Activated CD8-positive, alpha-beta T cell treated with anti-CD3 and anti-CD28 coated beads for 36 hours (primary cell): ENCODE results near the gene CSPG4. TPM values are rescaled to one million over a fixed set of nuclear protein-coding genes. Genes with fewer than 3 reads are reported as not detected.
"Not testable (repeated sequence)": the region's sequence is repeated elsewhere in the genome, so short reads cannot be mapped to it uniquely, and the experiment has no call there.

Experiments used
- ATAC-seq: fragments of 200-7000 bp; cut with Tn5 transposase; one replicate; pipeline ENCODE4 v1.10.0; 2021; ENCODE audit warnings: mild to moderate bottlenecking, moderate library complexity
- CTCF ChIA-PET: fragments of 350-600 bp; sonication (Branson Sonifier 250); formaldehyde crosslinking; loops from one replicate; lab custom pipeline; 2021; ENCODE audit warnings: antibody characterized with exemption; lab: Charles Lee
- POLR2A ChIA-PET: fragments of 350-600 bp; sonication (Branson Sonifier 250); formaldehyde crosslinking; loops from one replicate; lab custom pipeline; 2021; ENCODE audit warnings: antibody characterized with exemption; lab: Charles Lee
- DNase-seq: peaks from one replicate; pipeline ENCODE4 v3.0.0-alpha.2; 2020
- H3K27ac Mint-ChIP-seq: one replicate; pipeline ENCODE4 v1.8.0; 2021; ENCODE audit warnings: mild to moderate bottlenecking, mixed read lengths
- H3K27me3 Mint-ChIP-seq: one replicate; pipeline ENCODE4 v1.8.0; 2021; ENCODE audit warnings: mixed read lengths
- H3K36me3 Mint-ChIP-seq: one replicate; pipeline ENCODE4 v1.8.0; 2021; ENCODE audit warnings: low read depth, mixed read lengths
- H3K4me1 Mint-ChIP-seq: one replicate; pipeline ENCODE4 v1.8.0; 2021; ENCODE audit warnings: low read depth, mixed read lengths
- H3K4me3 Mint-ChIP-seq: one replicate; pipeline ENCODE4 v1.8.0; 2021; ENCODE audit warnings: mild to moderate bottlenecking, moderate library complexity, mixed read lengths
- H3K9me3 Mint-ChIP-seq: one replicate; pipeline ENCODE4 v1.8.0; 2021; ENCODE audit warnings: mixed read lengths
- CTCF ChIP-seq: fragments of 200-600 bp; IDR thresholded peaks from one replicate; pipeline ENCODE4 v1.8.0; 2022; ENCODE audit warnings: antibody characterized with exemption, mild to moderate bottlenecking
- intact Hi-C: fragments of 100-400 bp; cut with micrococcal nuclease; formaldehyde crosslinking; loops from one replicate; pipeline ENCODE4 v1.10.0; 2022
- total RNA-seq, 2 experiments: library from RNA; stranded (reverse); gene quantifications; one replicate each; pipeline ENCODE4 v1.2.3, GENCODE V29; 2021

The CSPG4 gene
- total RNA-seq, 2 experiments from 2014 or later, result not detected

- POLR2A ChIA-PET, result interaction anchor here (0.6 to 5.8 kb wide), 23 partner anchors 10 to 1025 kb away, joined by 3 to 77 read pairs (median 3); partner anchors contain the start of genes MAN2C1, PTPN9, SIN3A and SNUPN
- no peak for TF ChIP-seq CTCF
- ATAC-seq (peak; percentile 92), DNase-seq (peak; percentile 98)
- Mint-ChIP-seq H3K27me3 (no peaks in the 10 kb centered on the region), H3K9me3 (no peaks in the 10 kb centered on the region), H3K36me3 (peaks cover 25% of the 10 kb centered on the region), H3K27ac (peak within 1 kb of the TSS; percentile 90), H3K4me3 (peak within 1 kb of the TSS; percentile 90), H3K4me1 (peaks cover 23% of the 10 kb centered on the region)
- CTCF ChIA-PET, result interaction anchor here (0.6 to 5.5 kb wide), 18 partner anchors 10 to 272 kb away, joined by 3 to 37 read pairs (median 4); partner anchors contain the start of genes MAN2C1, PTPN9, SIN3A and SNUPN
- intact Hi-C loops, result loop anchor here (5.0 to 10.0 kb wide), 2 partner anchors 188 to 275 kb away; partner anchors contain the start of genes MAN2C1 and SIN3A
Observed at GRCh38 chr15:75639709-75640482, 72.8 kb downstream of the CSPG4 start, which contains the start of gene IMP3. Gene IMP3 (minus strand): TSS chr15:75640224. CDS start chr15:75640168, 56 bp downstream.

GRCh38 chr15:75639191-75639708, 73.4 kb downstream of the CSPG4 start:
- H3K9me3 Mint-ChIP-seq, result no peaks in the 10 kb centered on the region
- ChIA-PET CTCF (interaction anchor here (0.9 to 5.5 kb wide), 9 partner anchors 9 to 272 kb away, joined by 3 to 37 read pairs (median 7); partner anchors contain the start of genes MAN2C1, PTPN9, SIN3A and SNUPN), POLR2A (interaction anchor here (0.8 to 5.8 kb wide), 11 partner anchors 12 to 271 kb away, joined by 3 to 77 read pairs (median 8); partner anchors contain the start of genes MAN2C1, PTPN9, SIN3A and SNUPN)
- peaks cover 25% of the 10 kb centered on the region for H3K36me3 Mint-ChIP-seq
- DNase-seq (no peak), ATAC-seq (no peak)
- intact Hi-C loops, result no loop called here
- peak overlapping the region; percentile 90 for H3K4me3 Mint-ChIP-seq
- peaks cover 23% of the 10 kb centered on the region for H3K4me1 Mint-ChIP-seq
- no peaks in the 10 kb centered on the region for H3K27me3 Mint-ChIP-seq
- no peak for TF ChIP-seq CTCF
- peak overlapping the region; percentile 90 for H3K27ac Mint-ChIP-seq

GRCh38 chr15:75637245-75638009, 75.2 kb downstream of the CSPG4 start:
- Mint-ChIP-seq H3K9me3 (no peaks in the 10 kb centered on the region), H3K27ac (peak overlapping the region; percentile 38), H3K27me3 (no peaks in the 10 kb centered on the region), H3K4me1 (peaks cover 23% of the 10 kb centered on the region), H3K36me3 (peaks cover 25% of the 10 kb centered on the region), H3K4me3 (peak overlapping the region; percentile 90)
- CTCF ChIA-PET, result interaction anchor here (1.2 to 5.5 kb wide), 7 partner anchors 9 to 270 kb away, joined by 3 to 37 read pairs (median 7); partner anchors contain the start of genes MAN2C1, PTPN9, SNUPN and SNX33
- ATAC-seq, result no peak
- no peak for DNase-seq
- TF ChIP-seq CTCF, result no peak
- intact Hi-C loops, result no loop called here
- POLR2A ChIA-PET, result interaction anchor here (0.6 to 5.8 kb wide), 5 partner anchors 11 to 791 kb away, joined by 3 to 77 read pairs (median 4); partner anchors contain the start of genes SIN3A and SNUPN

GRCh38 chr15:75636026-75636425, 76.6 kb downstream of the CSPG4 start:
- intact Hi-C loops, result no loop called here
- H3K4me3 Mint-ChIP-seq, result no peak overlapping the region
- POLR2A ChIA-PET, result interaction anchor here (5.8 kb wide), 1 partner anchor 9 kb away, joined by 64 read pairs; the partner anchor contains the start of gene SNUPN
- H3K27me3 Mint-ChIP-seq, result no peaks in the 10 kb centered on the region
- no peak overlapping the region for H3K27ac Mint-ChIP-seq
- DNase-seq (no peak), ATAC-seq (no peak)
- TF ChIP-seq CTCF, result no peak
- no peaks in the 10 kb centered on the region for H3K9me3 Mint-ChIP-seq
- H3K36me3 Mint-ChIP-seq, result peaks cover 25% of the 10 kb centered on the region
- CTCF ChIA-PET, result interaction anchor here (0.8 to 1.8 kb wide), 3 partner anchors 11 to 268 kb away, joined by 3 to 7 read pairs (median 4); partner anchors contain the start of gene SNX33
- H3K4me1 Mint-ChIP-seq, result peaks cover 21% of the 10 kb centered on the region

- H3K4me3 Mint-ChIP-seq, DNase-seq, H3K27ac Mint-ChIP-seq, ATAC-seq, H3K9me3 Mint-ChIP-seq, H3K27me3 Mint-ChIP-seq, intact Hi-C loops: not testable (repeated sequence)
- peaks cover 18% of the 10 kb centered on the region for H3K36me3 Mint-ChIP-seq
- POLR2A ChIA-PET, result interaction anchor here (1.8 kb wide), 1 partner anchor 8 kb away, joined by 8 read pairs; the partner anchor contains the start of gene SNUPN
- CTCF ChIA-PET, result interaction anchor here (0.8 kb wide), 1 partner anchor 125 kb away, joined by 3 read pairs; no protein-coding TSS in a partner anchor
- peaks cover 18% of the 10 kb centered on the region for H3K4me1 Mint-ChIP-seq
Observed at GRCh38 chr15:75633922-75634321, 78.7 kb downstream of the CSPG4 start.
